Suprapubic skin (tissue), 4 donors: Measurements from ENCODE around the gene ARHGEF1. TPM values are rescaled to one million over a fixed set of nuclear protein-coding genes. Genes with fewer than 3 reads are reported as not detected.

Experiments used
- DNase-seq, 2 donors: peaks; one replicate each; pipeline ENCODE4 v3.0.0-alpha.2; 2019; ENCODE audit warnings: low spot score in 2 of 2
- H3K27ac ChIP-seq: fragments of 200-600 bp; sonication (generic); one replicate; pipeline ENCODE4 v1.5.1; 2019
- H3K27me3 ChIP-seq: fragments of 200-600 bp; sonication (generic); one replicate; pipeline ENCODE4 v1.5.1; 2019
- H3K36me3 ChIP-seq: fragments of 200-600 bp; sonication (generic); one replicate; pipeline ENCODE4 v1.5.1; 2019
- H3K4me1 ChIP-seq: fragments of 200-600 bp; sonication (generic); one replicate; pipeline ENCODE4 v1.5.1; 2019
- H3K4me3 ChIP-seq: fragments of 200-600 bp; sonication (generic); one replicate; pipeline ENCODE4 v1.5.1; 2019; ENCODE audit warnings: mild to moderate bottlenecking
- H3K9me3 ChIP-seq: fragments of 200-600 bp; sonication (generic); one replicate; pipeline ENCODE4 v1.5.1; 2019
- EP300 ChIP-seq: sonication (generic); formaldehyde crosslinking; IDR thresholded peaks from one replicate; pipeline ENCODE4 v1.6.1; 2017; ENCODE audit warnings: antibody characterized with exemption
- POLR2A ChIP-seq, 2 donors: fragments of 450-650 bp; IDR thresholded peaks; one replicate each; pipeline ENCODE4 v1.6.1; 2017; ENCODE audit warnings: antibody characterized with exemption in 2 of 2, mild to moderate bottlenecking in 2 of 2, moderate library complexity in 2 of 2
- POLR2AphosphoS5 ChIP-seq, 3 donors: sonication (generic); formaldehyde crosslinking; IDR thresholded peaks; one replicate each; pipeline ENCODE4 v1.6.1; 2017; ENCODE audit warnings: antibody characterized with exemption in 3 of 3
- WGBS: methylation state at CpG from one replicate; pipeline ENCODE4 v1.1.5; 2018; 5-methylcytosine and 5-hydroxymethylcytosine counted together
- total RNA-seq, 4 donors: library from RNA; depleted of rRNA; stranded (reverse); fragments of >200 nt; gene quantifications; one replicate each; pipeline ENCODE4 v1.1.0, GENCODE V29; 2016
- TF ChIP-seq, protein P1 (sequence below), 2 donors: fragments of 200-600 bp in 1 of 2; fragments of 450-650 bp in 1 of 2; sonication (generic) in 1 of 2; IDR thresholded peaks; one replicate each; pipeline ENCODE4 v1.5.1; 2016 to 2019; ENCODE audit warnings: antibody characterized with exemption in 2 of 2, mild to moderate bottlenecking in 1 of 2, moderate library complexity in 1 of 2

The ARHGEF1 gene
- total RNA-seq, 4 donors from 2014 or later, result 61.0 to 173 (median 72.1) TPM

DNA sequence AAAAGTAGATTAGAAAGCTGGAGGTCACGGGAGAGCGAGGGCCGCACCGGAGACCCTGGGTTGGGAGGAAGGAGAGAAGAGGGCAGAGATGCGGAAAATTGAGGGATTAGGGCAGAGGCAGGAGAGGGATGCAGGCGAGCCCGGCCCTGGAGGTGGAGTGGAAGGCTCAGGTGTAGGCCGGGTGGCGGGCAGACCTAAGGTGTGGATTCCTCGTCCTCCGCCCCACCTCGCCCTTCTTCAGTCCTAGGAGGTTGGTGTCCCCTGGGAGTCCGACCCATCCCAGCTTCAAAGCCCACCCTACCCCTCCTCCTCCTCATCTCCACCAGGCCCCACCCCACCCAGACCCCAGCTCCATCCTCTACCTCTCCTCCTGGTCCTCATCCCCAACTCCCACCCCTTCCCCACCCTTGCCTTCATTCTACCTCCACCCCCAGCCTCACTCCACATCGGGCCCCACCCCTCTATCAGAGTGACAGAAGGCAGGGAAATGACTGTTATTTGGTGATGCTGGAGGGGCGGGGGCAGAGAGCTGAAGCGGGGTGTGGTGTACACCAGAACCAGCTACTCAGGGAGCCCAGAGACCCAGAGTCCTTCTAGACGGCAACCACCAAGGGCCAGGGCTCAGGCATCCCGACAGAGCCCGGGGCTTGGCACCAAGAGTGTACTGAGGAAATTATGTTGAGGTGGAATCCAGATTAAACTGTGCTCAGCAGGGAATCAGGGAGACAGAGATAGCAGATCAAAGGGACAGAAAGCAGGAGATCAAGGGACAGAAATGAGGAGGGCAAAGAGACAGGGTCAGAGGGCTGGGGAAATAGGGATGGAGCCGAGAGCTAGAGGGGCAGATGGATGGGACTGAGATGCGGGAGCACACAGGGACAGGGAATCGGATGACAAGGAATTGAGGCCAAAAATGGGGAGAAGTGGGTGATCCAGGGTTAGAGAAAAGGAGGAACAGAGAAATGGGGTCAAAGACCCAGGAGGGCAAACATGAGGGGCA lies 38.9 kb downstream of the ARHGEF1 start:
- DNase-seq, result no peak
- peaks cover 92% of the 10 kb centered on the region for H3K27me3 ChIP-seq
- no peaks in the 10 kb centered on the region for H3K9me3 ChIP-seq
- H3K27ac ChIP-seq, result no peak overlapping the region
- TF ChIP-seq, protein P1, sequence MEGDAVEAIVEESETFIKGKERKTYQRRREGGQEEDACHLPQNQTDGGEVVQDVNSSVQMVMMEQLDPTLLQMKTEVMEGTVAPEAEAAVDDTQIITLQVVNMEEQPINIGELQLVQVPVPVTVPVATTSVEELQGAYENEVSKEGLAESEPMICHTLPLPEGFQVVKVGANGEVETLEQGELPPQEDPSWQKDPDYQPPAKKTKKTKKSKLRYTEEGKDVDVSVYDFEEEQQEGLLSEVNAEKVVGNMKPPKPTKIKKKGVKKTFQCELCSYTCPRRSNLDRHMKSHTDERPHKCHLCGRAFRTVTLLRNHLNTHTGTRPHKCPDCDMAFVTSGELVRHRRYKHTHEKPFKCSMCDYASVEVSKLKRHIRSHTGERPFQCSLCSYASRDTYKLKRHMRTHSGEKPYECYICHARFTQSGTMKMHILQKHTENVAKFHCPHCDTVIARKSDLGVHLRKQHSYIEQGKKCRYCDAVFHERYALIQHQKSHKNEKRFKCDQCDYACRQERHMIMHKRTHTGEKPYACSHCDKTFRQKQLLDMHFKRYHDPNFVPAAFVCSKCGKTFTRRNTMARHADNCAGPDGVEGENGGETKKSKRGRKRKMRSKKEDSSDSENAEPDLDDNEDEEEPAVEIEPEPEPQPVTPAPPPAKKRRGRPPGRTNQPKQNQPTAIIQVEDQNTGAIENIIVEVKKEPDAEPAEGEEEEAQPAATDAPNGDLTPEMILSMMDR (IDR thresholded peaks at IDR 0.05), result no peak
- TF ChIP-seq EP300, result no peak
- TF ChIP-seq POLR2AphosphoS5 (IDR thresholded peaks at IDR 0.05), result no peak
- no peak for TF ChIP-seq POLR2A (IDR thresholded peaks at IDR 0.05)
- H3K4me3 ChIP-seq, result no peak overlapping the region
- H3K4me1 ChIP-seq, result no peaks in the 10 kb centered on the region
- 13% methylated on average over 22 of the region's 22 CpGs for WGBS
- H3K36me3 ChIP-seq, result no peaks in the 10 kb centered on the region

DNA sequence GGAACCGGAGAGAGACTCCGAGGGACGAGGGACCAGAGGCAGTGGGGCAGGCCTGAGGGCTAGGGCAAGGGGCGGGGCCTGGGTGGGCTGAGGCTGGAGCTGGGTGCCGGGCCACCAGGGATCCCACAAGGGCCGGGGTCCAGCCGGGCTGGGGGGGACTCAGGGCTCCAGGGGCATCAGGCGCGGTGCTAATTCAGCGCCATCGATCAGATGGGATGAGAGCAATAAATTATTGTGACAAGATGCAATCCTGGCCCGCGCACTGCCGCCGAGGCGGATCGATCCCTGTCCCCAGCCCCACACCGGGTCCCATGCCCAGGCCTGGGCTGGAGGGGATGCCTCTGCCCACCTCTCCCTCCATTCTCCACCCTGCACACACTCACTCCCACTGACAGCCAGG lies 39.6 kb downstream of the ARHGEF1 start:
- H3K27me3 ChIP-seq, result peaks cover 92% of the 10 kb centered on the region
- WGBS, result 3% methylated on average over 17 of the region's 18 CpGs

DNA sequence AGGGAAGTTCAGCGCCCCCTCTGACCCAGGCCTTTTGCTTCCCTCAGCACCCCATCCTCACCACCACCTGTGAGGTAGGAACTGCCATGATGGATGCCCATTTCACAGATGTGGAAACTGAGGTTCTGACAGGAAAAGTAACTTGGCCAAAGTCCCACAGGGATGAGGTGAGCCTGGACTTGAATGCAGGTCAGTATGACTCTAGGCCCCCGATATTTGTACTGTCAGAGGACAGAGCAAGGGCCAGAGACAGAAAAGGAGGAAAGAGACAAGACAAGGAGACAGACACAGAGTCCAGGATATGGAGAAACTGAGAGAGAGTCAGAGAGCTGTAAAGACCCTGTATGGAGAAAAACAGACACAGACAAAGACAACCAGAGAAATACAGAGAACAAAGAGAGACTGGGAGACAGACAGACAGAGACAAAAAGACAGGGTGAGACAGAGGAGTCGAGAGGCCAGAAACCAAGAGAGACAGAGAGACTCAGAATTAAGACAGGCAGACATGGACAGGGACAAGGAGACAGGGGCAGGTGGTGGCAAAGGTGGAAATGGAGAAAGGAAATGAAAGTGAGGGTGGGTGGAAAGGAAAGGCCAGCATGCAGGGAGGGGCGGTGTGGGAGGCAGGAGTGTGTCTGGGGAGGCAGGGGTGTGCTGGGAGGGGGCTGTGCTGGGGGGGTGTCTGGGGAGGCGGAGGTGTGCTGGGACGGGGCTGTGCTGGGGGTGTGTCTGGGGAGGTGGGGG lies 40.2 kb downstream of the ARHGEF1 start:
- no peak for DNase-seq
- Histone ChIP-seq H3K27ac (no peak overlapping the region), H3K4me1 (peaks cover 6% of the 10 kb centered on the region), H3K4me3 (no peak overlapping the region), H3K9me3 (no peaks in the 10 kb centered on the region), H3K36me3 (no peaks in the 10 kb centered on the region), H3K27me3 (peaks cover 92% of the 10 kb centered on the region)
- WGBS, result 50% methylated on average over 4 of the region's 6 CpGs
- TF ChIP-seq POLR2A (IDR thresholded peaks at IDR 0.05) (no peak), POLR2AphosphoS5 (IDR thresholded peaks at IDR 0.05) (no peak), EP300 (no peak)
- TF ChIP-seq, protein P1 (IDR thresholded peaks at IDR 0.05), result no peak

More for the DNA sequence above, 39.6 kb downstream of the ARHGEF1 start:
- no peak for DNase-seq
- H3K4me3 ChIP-seq, result no peak overlapping the region
- no peaks in the 10 kb centered on the region for H3K36me3 ChIP-seq
- no peaks in the 10 kb centered on the region for H3K4me1 ChIP-seq
- H3K9me3 ChIP-seq, result no peaks in the 10 kb centered on the region
- H3K27ac ChIP-seq, result no peak overlapping the region
- TF ChIP-seq EP300 (no peak), POLR2A (IDR thresholded peaks at IDR 0.05) (no peak), POLR2AphosphoS5 (IDR thresholded peaks at IDR 0.05) (no peak)
- TF ChIP-seq, protein P1 (IDR thresholded peaks at IDR 0.05), result no peak

DNA sequence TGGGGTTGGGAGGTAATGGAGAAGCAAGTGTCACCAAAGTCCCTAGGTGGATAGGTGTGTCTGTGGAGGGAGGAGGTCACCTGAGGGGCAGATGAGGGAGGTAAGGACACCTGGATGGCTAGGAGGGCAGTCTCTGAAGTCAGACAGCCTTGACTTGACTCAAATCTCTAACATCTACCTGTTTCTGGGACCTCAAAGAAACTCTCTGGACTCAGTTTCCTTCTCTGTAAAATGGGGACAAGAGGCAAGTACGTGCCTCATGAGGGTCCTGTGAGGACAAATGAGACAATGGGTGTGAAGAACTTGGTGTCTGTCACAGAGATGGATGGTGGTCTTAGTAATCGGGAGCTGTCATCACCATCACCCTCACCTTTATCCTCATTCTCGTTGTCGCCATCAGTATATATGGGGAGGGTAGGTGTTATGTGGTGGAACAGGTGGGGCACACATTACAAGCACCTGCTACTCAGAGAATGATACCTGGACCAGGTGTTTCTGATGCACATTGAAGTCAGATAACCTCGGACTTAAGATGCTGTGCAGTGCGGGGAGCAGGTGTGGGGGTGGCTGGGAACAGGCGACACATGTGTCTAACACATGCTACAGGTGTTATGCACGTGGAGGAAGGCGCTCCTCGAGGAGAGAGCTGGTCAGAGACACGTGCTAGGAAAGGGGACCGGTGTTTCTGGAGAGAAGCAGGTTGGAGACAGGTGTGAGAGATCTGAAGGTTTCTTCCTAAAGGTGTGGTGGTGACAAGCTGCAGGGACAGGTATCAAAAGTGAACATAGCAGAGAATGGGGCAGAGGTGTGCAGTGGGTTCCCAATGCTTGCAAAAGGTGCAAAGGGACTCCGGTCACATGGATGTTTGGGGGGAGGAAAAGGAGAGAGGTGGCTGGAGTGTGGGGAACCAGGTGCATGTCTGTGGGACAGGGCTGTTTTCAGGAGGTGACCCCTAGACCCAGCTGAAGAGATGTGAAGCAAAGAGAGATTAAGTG lies 41.5 kb downstream of the ARHGEF1 start:
- Histone ChIP-seq H3K27ac (no peak overlapping the region), H3K27me3 (peaks cover 94% of the 10 kb centered on the region), H3K4me1 (peaks cover 17% of the 10 kb centered on the region), H3K4me3 (no peak overlapping the region), H3K9me3 (no peaks in the 10 kb centered on the region), H3K36me3 (no peaks in the 10 kb centered on the region)
- WGBS, result 47% methylated on average over 13 of the region's 13 CpGs
- DNase-seq, result no peak
- TF ChIP-seq, protein P1 (IDR thresholded peaks at IDR 0.05), result no peak
- TF ChIP-seq EP300, result no peak
- TF ChIP-seq POLR2AphosphoS5 (IDR thresholded peaks at IDR 0.05), result no peak
- no peak for TF ChIP-seq POLR2A (IDR thresholded peaks at IDR 0.05)
